H1 (cell line): ENCODE data around the gene ZNF358. TPM values are rescaled to one million over a fixed set of nuclear protein-coding genes. Genes with fewer than 3 reads are reported as not detected.
A peak's percentile ranks its signal among the peaks of the same experiment; 100 is the strongest.

Experiments
- CTCF ChIA-PET: fragments of 300-600 bp; sonication (Branson Sonifier 250); formaldehyde crosslinking; loops from one replicate; lab custom pipeline; 2021; ENCODE audit not compliant: partially characterized antibody; lab: Charles Lee
- POLR2A ChIA-PET: fragments of 300-600 bp; sonication (Branson Sonifier 250); formaldehyde crosslinking; loops from one replicate; lab custom pipeline; 2021; ENCODE audit warnings: inconsistent platforms; ENCODE audit not compliant: partially characterized antibody; lab: Charles Lee
- DNase-seq, 2 experiments: peaks; one replicate each; pipeline versions ENCODE4 v3.0.0 to v3.0.0-alpha.2; 2010 to 2022; ENCODE audit warnings: low spot score in 2 of 2, low read depth in 1 of 2, mixed read lengths in 1 of 2
- FAIRE-seq: peaks from 2 replicates; lab custom pipeline; 2011; peaks lifted over from hg19 to GRCh38; lab: Jason Lieb, UNC
- H2AFZ ChIP-seq: 2 replicates; pipeline ENCODE4 v1.8.1; 2012; ENCODE audit warnings: low read length, inconsistent platforms
- H2AK5ac ChIP-seq: 2 replicates; pipeline ENCODE4 v1.6.1; 2013; ENCODE audit warnings: low read depth, low read length
- H2BK120ac ChIP-seq: replicated peaks from 2 replicates; pipeline ENCODE3; 2013; ENCODE audit warnings: low read depth, low read length, inconsistent platforms
- H2BK12ac ChIP-seq: 2 replicates; pipeline ENCODE4 v1.6.1; 2013; ENCODE audit warnings: low read depth, low read length
- H2BK15ac ChIP-seq: 2 replicates; pipeline ENCODE4 v1.6.1; 2013; ENCODE audit warnings: low read length
- H2BK20ac ChIP-seq: 2 replicates; pipeline ENCODE4 v1.6.1; 2013; ENCODE audit warnings: low read length
- H2BK5ac ChIP-seq: 2 replicates; pipeline ENCODE4 v1.6.1; 2013; ENCODE audit warnings: low read depth, low read length
- H3K14ac ChIP-seq: 2 replicates; pipeline ENCODE4 v1.6.1; 2013; ENCODE audit warnings: inconsistent platforms; ENCODE audit not compliant: insufficient read length
- H3K18ac ChIP-seq: 2 replicates; pipeline ENCODE4 v1.6.1; 2013; ENCODE audit warnings: low read length; ENCODE audit errors: extremely low read depth
- H3K23ac ChIP-seq: 2 replicates; pipeline ENCODE4 v1.6.1; 2013; ENCODE audit warnings: inconsistent platforms; ENCODE audit not compliant: insufficient read length
- H3K23me2 ChIP-seq: 2 replicates; pipeline ENCODE4 v1.6.1; 2013; ENCODE audit warnings: low read depth, low read length
- H3K27ac ChIP-seq: 2 replicates; pipeline ENCODE4 v1.6.1; 2011; ENCODE audit warnings: low read depth, low read length, inconsistent platforms
- H3K27me3 ChIP-seq, 4 experiments: replicated peaks in 1 of 4; 1 replicate in 1 of 4; 2 replicates in 3 of 4; pipeline versions ENCODE4 v1.6.1 to v1.8.1; 2011 to 2013; ENCODE audit warnings: low read length in 3 of 4, mild to moderate bottlenecking in 3 of 4, inconsistent platforms in 2 of 4, mixed read lengths in 2 of 4, moderate library complexity in 1 of 4; ENCODE audit not compliant: control insufficient read depth in 3 of 4, insufficient read depth in 3 of 4; ENCODE audit errors: extremely low read depth in 1 of 4
- H3K36me3 ChIP-seq, 4 experiments: 2 replicates each; pipeline versions ENCODE4 v1.6.1 to v1.8.1; 2011 to 2013; ENCODE audit warnings: mild to moderate bottlenecking in 4 of 4, low read length in 3 of 4, moderate library complexity in 2 of 4, control low read depth in 1 of 4, inconsistent platforms in 1 of 4; ENCODE audit not compliant: insufficient read depth in 4 of 4, control insufficient read depth in 2 of 4
- H3K4ac ChIP-seq: replicated peaks from 2 replicates; pipeline ENCODE3; 2013; ENCODE audit warnings: low read length, low read depth, mixed read lengths, inconsistent platforms; ENCODE audit not compliant: insufficient read length
- H3K4me1 ChIP-seq, 4 experiments: replicated peaks in 1 of 4; 1 replicate in 1 of 4; 2 replicates in 3 of 4; pipeline versions ENCODE4 v1.6.1 to v1.8.1; 2011 to 2013; ENCODE audit warnings: low read length in 3 of 4, inconsistent platforms in 2 of 4, mixed read lengths in 1 of 4; ENCODE audit not compliant: insufficient read depth in 4 of 4, control insufficient read depth in 3 of 4
- H3K4me2 ChIP-seq, 2 experiments: 2 replicates each; pipeline versions ENCODE4 v1.6.1 to v1.8.1; 2011 to 2013; ENCODE audit warnings: low read depth in 2 of 2, low read length in 2 of 2, control low read depth in 1 of 2, inconsistent platforms in 1 of 2, mild to moderate bottlenecking in 1 of 2; ENCODE audit not compliant: insufficient read depth in 1 of 2
- H3K4me3 ChIP-seq, 4 experiments: fragments of 200-600, 300-600 bp in 1 of 4; sonication (generic), shearing (Covaris generic), sonication (Bioruptor Twin) in 1 of 4; 2 replicates each; pipeline versions ENCODE4 v1.5.1 to v1.8.1; 2011 to 2016; ENCODE audit warnings: low read length in 4 of 4, low read depth in 3 of 4, control low read depth in 2 of 4, inconsistent platforms in 2 of 4, mild to moderate bottlenecking in 2 of 4, mixed read lengths in 1 of 4, moderate library complexity in 1 of 4; ENCODE audit not compliant: insufficient read depth in 2 of 4; ENCODE audit errors: extremely low read depth in 1 of 4
- H3K56ac ChIP-seq: replicated peaks from 2 replicates; pipeline ENCODE3; 2013; ENCODE audit warnings: low read depth, mild to moderate bottlenecking, mixed read lengths, low read length, inconsistent platforms; ENCODE audit not compliant: insufficient read length
- H3K79me1 ChIP-seq: 2 replicates; pipeline ENCODE4 v1.6.1; 2013; ENCODE audit warnings: low read depth, low read length, control low read depth
- H3K79me2 ChIP-seq, 2 experiments: 2 replicates each; pipeline versions ENCODE4 v1.6.1 to v1.8.1; 2012 to 2013; ENCODE audit warnings: low read length in 2 of 2, mild to moderate bottlenecking in 2 of 2, inconsistent platforms in 1 of 2; ENCODE audit not compliant: insufficient read depth in 2 of 2, control insufficient read depth in 1 of 2
- H3K9ac ChIP-seq, 4 experiments: replicated peaks in 1 of 4; 1 replicate in 1 of 4; 2 replicates in 3 of 4; pipeline versions ENCODE4 v1.6.1 to v1.8.1; 2011 to 2013; ENCODE audit warnings: low read depth in 3 of 4, low read length in 3 of 4, control low read depth in 2 of 4, mild to moderate bottlenecking in 2 of 4, moderate library complexity in 2 of 4, inconsistent platforms in 1 of 4; ENCODE audit errors: extremely low read depth in 1 of 4
- H3K9me3 ChIP-seq, 2 experiments: 2 replicates each; pipeline versions ENCODE4 v1.6.1 to v1.8.1; 2012 to 2013; ENCODE audit warnings: mild to moderate bottlenecking in 2 of 2, moderate library complexity in 2 of 2, control low read depth in 1 of 2, inconsistent platforms in 1 of 2, low read depth in 1 of 2, low read length in 1 of 2, mixed read lengths in 1 of 2; ENCODE audit not compliant: insufficient read depth in 2 of 2
- H4K20me1 ChIP-seq, 2 experiments: replicated peaks in 1 of 2; 2 replicates each; pipeline versions ENCODE3 to v1.8.1; 2011 to 2013; ENCODE audit warnings: inconsistent platforms in 2 of 2, low read length in 2 of 2, mild to moderate bottlenecking in 1 of 2; ENCODE audit not compliant: insufficient read depth in 2 of 2, control insufficient read depth in 1 of 2
- H4K5ac ChIP-seq: 2 replicates; pipeline ENCODE4 v1.6.1; 2013; ENCODE audit warnings: low read length, low read depth, mixed read lengths, inconsistent platforms; ENCODE audit not compliant: insufficient read length
- H4K8ac ChIP-seq: 2 replicates; pipeline ENCODE4 v1.8.0; 2013; ENCODE audit warnings: mild to moderate bottlenecking, moderate library complexity, low read length, inconsistent platforms; ENCODE audit not compliant: insufficient read depth; ENCODE audit errors: extremely low read depth
- H4K91ac ChIP-seq: replicated peaks from 2 replicates; pipeline ENCODE3; 2013; ENCODE audit warnings: low read length, mixed read lengths, inconsistent platforms; ENCODE audit not compliant: insufficient read length
- ASH2L ChIP-seq: fragments of 200-600, 300-600 bp; sonication (generic); IDR thresholded peaks from one replicate; pipeline ENCODE4 v1.7.1; 2017; ENCODE audit warnings: low read length
- CREB1 ChIP-seq: IDR thresholded peaks from 2 replicates; pipeline ENCODE4 v1.6.1; 2012; ENCODE audit warnings: inconsistent platforms
- JUN ChIP-seq: IDR thresholded peaks from 2 replicates; pipeline ENCODE4 v1.6.1; 2011; ENCODE audit warnings: low read depth, mild to moderate bottlenecking, improper control_type of control experiment, low read length
- KDM4A ChIP-seq: IDR thresholded peaks from one replicate; pipeline ENCODE4 v1.7.1; 2012; ENCODE audit warnings: low read depth, mild to moderate bottlenecking, moderate library complexity, low read length, inconsistent platforms; ENCODE audit not compliant: severe bottlenecking
- POLR2A ChIP-seq, 2 experiments: IDR thresholded peaks; 1 replicate in 1 of 2; 2 replicates in 1 of 2; pipeline ENCODE4 v1.6.1; 2011; ENCODE audit warnings: low read depth in 2 of 2, low read length in 2 of 2, mild to moderate bottlenecking in 2 of 2; ENCODE audit errors: control extremely low read depth in 1 of 2
- SIN3A ChIP-seq, 2 experiments: IDR thresholded peaks in 1 of 2; conservative IDR thresholded peaks in 1 of 2; 2 replicates each; pipeline ENCODE4 v1.6.1; 2011 to 2012; ENCODE audit warnings: low read length in 2 of 2, improper control_type of control experiment in 1 of 2, low read depth in 1 of 2, mild to moderate bottlenecking in 1 of 2
- SIX5 ChIP-seq: IDR thresholded peaks from 2 replicates; pipeline ENCODE4 v1.6.1; 2011; ENCODE audit warnings: mild to moderate bottlenecking, low read depth, low read length
- SP2 ChIP-seq: IDR thresholded peaks from 2 replicates; pipeline ENCODE4 v1.6.1; 2012; ENCODE audit warnings: mild to moderate bottlenecking, low read length, inconsistent platforms
- TEAD4 ChIP-seq: IDR thresholded peaks from 2 replicates; pipeline ENCODE4 v1.6.1; 2012; ENCODE audit warnings: low read depth, low read length, inconsistent platforms, mixed read lengths
- ZNF274 ChIP-seq: IDR thresholded peaks from 2 replicates; pipeline ENCODE4 v1.7.0; 2012; ENCODE audit warnings: low read length, borderline replicate concordance; ENCODE audit errors: extremely low read depth
- WGBS, 2 experiments: shearing (Covaris generic) in 1 of 2; methylation state at CpG; one replicate each; pipeline versions ENCODE4 v1.1.6 to v1.1.7; 2013 to 2015; ENCODE audit warnings: low lambda C conversion rate in 2 of 2, mixed read lengths in 2 of 2, inconsistent platforms in 1 of 2, low coverage in 1 of 2, missing lambda C conversion rate in 1 of 2; ENCODE audit not compliant: insufficient replicate concordance in 2 of 2, insufficient coverage in 1 of 2, insufficient read length in 1 of 2; ENCODE audit errors: extremely low coverage in 1 of 2, missing lambda C conversion rate in 1 of 2; 5-methylcytosine and 5-hydroxymethylcytosine counted together
- polyA plus RNA-seq, 7 experiments: library from polyadenylated mRNA; depleted of rRNA in 3 of 7; stranded (reverse) in 5 of 7; unstranded in 2 of 7; fragments of >200 nt in 5 of 7; fragments of 200-250 nt in 2 of 7; gene quantifications; 1 replicate in 5 of 7; 2 replicates in 1 of 7; 4 replicates in 1 of 7; pipeline versions ENCODE4 v1.2.1 to v1.2.3, GENCODE V29; 2011 to 2013; ENCODE audit warnings: missing spikeins in 2 of 7, mixed read lengths in 2 of 7
- total RNA-seq: library from RNA; stranded (reverse); fragmentation: NEBNext Ultra II Directional; extraction: Animal tissue kit (Norgen Biotek cat#: 25700); gene quantifications from 2 replicates; pipeline ENCODE4 v1.2.1, GENCODE V29; 2021
- TF ChIP-seq, protein P1 (sequence below): IDR thresholded peaks from 2 replicates; pipeline ENCODE4 v1.6.1; 2012; ENCODE audit warnings: inconsistent platforms

The ZNF358 gene
- total and polyA plus RNA-seq, 2 of the 8 experiments (the other 6 are each of a cell fraction or from before 2014, with no cell fraction given): 40.0 to 60.3 TPM

DNA sequence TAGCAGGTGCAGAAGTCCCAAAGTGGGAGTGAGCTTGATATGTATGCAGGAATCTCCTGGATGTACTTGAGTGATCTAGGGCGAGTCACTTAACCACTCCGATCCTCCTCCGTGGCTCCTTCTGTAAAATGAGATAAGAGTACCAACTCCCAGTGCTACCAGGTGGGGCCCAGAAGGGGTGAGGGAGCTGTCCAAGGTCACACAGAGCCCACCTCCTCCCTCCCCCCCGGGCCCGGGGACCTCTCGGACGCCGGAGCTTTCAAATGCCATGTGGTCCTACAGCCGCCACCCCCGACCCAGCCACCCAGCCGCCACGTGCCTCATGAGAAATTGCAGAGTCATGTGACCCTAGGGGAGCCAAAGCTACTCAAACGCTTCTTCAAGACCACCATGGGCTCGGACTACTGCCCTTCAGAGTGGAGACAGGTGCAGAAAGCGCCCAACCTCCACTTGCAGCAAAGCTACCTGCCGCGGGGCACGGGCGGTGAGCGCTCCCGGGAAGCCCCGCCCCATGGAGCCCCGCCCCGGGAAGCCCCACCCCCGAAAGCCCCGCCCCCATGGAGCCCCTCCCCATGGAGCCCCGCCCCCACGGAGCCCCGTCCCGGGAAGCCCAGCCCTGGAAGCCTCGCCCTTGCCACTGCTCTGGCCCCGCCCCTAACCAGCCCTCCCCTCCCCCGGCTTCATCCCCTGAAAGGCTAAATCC lies 10.1 kb upstream of the ZNF358 start:
- WGBS, 2 experiments: 11% methylated on average over 20 of the region's 33 CpGs; no CpG with 5 or more reads in 1 of the 2 experiments
- CTCF ChIA-PET: interaction anchor here (1.0 to 2.2 kb wide), 9 partner anchors 9 to 363 kb away, joined by 3 to 10 read pairs (median 4); partner anchors contain the start of gene ZNF358
- peak in 1 of 2 experiments; percentile 81 for DNase-seq
- TF ChIP-seq SIN3A (conservative IDR thresholded peaks at IDR 0.05 in 1 of 2, IDR thresholded peaks at IDR 0.05 in 1 of 2; ENCODE audit: low read depth in 1 of 2, low read length in 2 of 2): peak; percentile 76 to 90; a peak in 2 of 4 replicates
- TF ChIP-seq ASH2L: no peak
- no peak for TF ChIP-seq ZNF274
- no peak for TF ChIP-seq CREB1
- TF ChIP-seq JUN: no peak
- TF ChIP-seq, protein P1, sequence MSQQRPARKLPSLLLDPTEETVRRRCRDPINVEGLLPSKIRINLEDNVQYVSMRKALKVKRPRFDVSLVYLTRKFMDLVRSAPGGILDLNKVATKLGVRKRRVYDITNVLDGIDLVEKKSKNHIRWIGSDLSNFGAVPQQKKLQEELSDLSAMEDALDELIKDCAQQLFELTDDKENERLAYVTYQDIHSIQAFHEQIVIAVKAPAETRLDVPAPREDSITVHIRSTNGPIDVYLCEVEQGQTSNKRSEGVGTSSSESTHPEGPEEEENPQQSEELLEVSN: peak; percentile 70
- no peak for TF ChIP-seq POLR2A (IDR thresholded peaks at IDR 0.05; ENCODE audit: control extremely low read depth in 1 of 2, low read depth in 2 of 2, low read length in 2 of 2)
- TF ChIP-seq SIX5: no peak
- TF ChIP-seq KDM4A: no peak
- TF ChIP-seq SP2: no peak
- no peak for TF ChIP-seq TEAD4

More for the DNA sequence above, 10.1 kb upstream of the ZNF358 start:
- Histone ChIP-seq H3K4me2 (peak overlapping the region; percentile 77 to 87), H2BK120ac (no peak overlapping the region), H3K27me3 (peaks cover 0 to 19% (median 13%) of the 10 kb centered on the region in 4 experiments; a peak in 5 of 7 replicates), H3K9ac (no peak overlapping the region), H4K8ac (peak overlapping the region; percentile 26; the same call in 1 of the 2 replicates), H2AK5ac (no peak overlapping the region), H3K79me1 (no peaks in the 10 kb centered on the region), H3K4me3 (peak overlapping the region; percentile 38 to 59 (median 45); a peak in 7 of 8 replicates), H2BK20ac (no peak overlapping the region), H3K9me3 (no peaks in the 10 kb centered on the region), H2AFZ (peak overlapping the region; percentile 97; the same call in 1 of the 2 replicates), H3K56ac (no peak overlapping the region), H3K4me1 (peaks cover 0 to 16% (median 13%) of the 10 kb centered on the region in 4 experiments; a peak in 5 of 7 replicates), H2BK15ac (peak overlapping the region; percentile 5; the same call in 1 of the 2 replicates), H4K91ac (no peak overlapping the region), H3K18ac (peak overlapping the region; percentile 93; the same call in 1 of the 2 replicates), H3K14ac (no peak overlapping the region), H4K5ac (no peak overlapping the region), H4K20me1 (no peaks in the 10 kb centered on the region), H3K23me2 (peaks cover 12% of the 10 kb centered on the region; the same call in 1 of the 2 replicates), H3K36me3 (no peaks in the 10 kb centered on the region), H3K4ac (no peak overlapping the region), H2BK12ac (no peak overlapping the region), H3K23ac (no peak overlapping the region), H3K79me2 (no peaks in the 10 kb centered on the region), H2BK5ac (no peak overlapping the region; the same call in 1 of the 2 replicates), H3K27ac (no peak overlapping the region)
- FAIRE-seq: no peak
- POLR2A ChIA-PET: interaction anchor here (0.8 to 2.8 kb wide), 5 partner anchors 10 to 85 kb away, joined by 3 to 12 read pairs (median 4); partner anchors contain the start of gene ZNF358
